Smooth muscle cell (in vitro differentiated cells): Measurements from ENCODE around the gene PARS2. TPM values are rescaled to one million over a fixed set of nuclear protein-coding genes. Genes with fewer than 3 reads are reported as not detected.

ENCODE experiments used
- DNase-seq: peaks from one replicate; lab custom pipeline; 2025; ENCODE audit not compliant: unreplicated experiment; lab: John Stamatoyannopoulos, UW
- H2AFZ ChIP-seq: fragments of 200-600 bp; sonication (generic); 2 replicates; pipeline ENCODE4 v1.6.0; 2016; ENCODE audit warnings: antibody characterized with exemption, low read depth, mild to moderate bottlenecking
- H3F3A ChIP-seq: fragments of 200-600 bp; sonication (generic); 2 replicates; pipeline ENCODE4 v1.6.0; 2017; ENCODE audit warnings: antibody characterized with exemption, low read depth
- H3K27ac ChIP-seq: fragments of 200-600 bp; sonication (generic); 2 replicates; pipeline ENCODE4 v1.5.1; 2016; ENCODE audit warnings: low read depth, mild to moderate bottlenecking
- H3K27me3 ChIP-seq: fragments of 200-600 bp; sonication (generic); 2 replicates; pipeline ENCODE4 v1.6.1; 2016; ENCODE audit warnings: low read depth, mild to moderate bottlenecking
- H3K36me3 ChIP-seq: fragments of 200-600 bp; sonication (generic); 2 replicates; pipeline ENCODE4 v1.5.1; 2016; ENCODE audit warnings: low read depth
- H3K4me1 ChIP-seq: fragments of 200-600 bp; sonication (generic); 2 replicates; pipeline ENCODE4 v1.5.1; 2016; ENCODE audit warnings: low read depth
- H3K4me2 ChIP-seq: fragments of 200-600 bp; sonication (generic); 2 replicates; pipeline ENCODE4 v1.6.0; 2016; ENCODE audit warnings: mild to moderate bottlenecking
- H3K4me3 ChIP-seq: fragments of 200-600 bp; sonication (generic); 2 replicates; pipeline ENCODE4 v1.5.1; 2016; ENCODE audit warnings: mild to moderate bottlenecking
- H3K79me2 ChIP-seq: fragments of 200-600 bp; sonication (generic); 2 replicates; pipeline ENCODE4 v1.6.0; 2016; ENCODE audit warnings: low read depth, mild to moderate bottlenecking
- H3K9ac ChIP-seq: fragments of 200-600 bp; sonication (generic); 2 replicates; pipeline ENCODE4 v1.6.0; 2016; ENCODE audit warnings: low read depth
- H3K9me3 ChIP-seq: fragments of 200-600 bp; sonication (generic); replicated peaks from 2 replicates; pipeline ENCODE4 v1.5.1; 2016; ENCODE audit warnings: low read depth
- H4K20me1 ChIP-seq: fragments of 200-600 bp; sonication (generic); 2 replicates; pipeline ENCODE4 v1.6.0; 2016; ENCODE audit warnings: low read depth
- CTCF ChIP-seq: fragments of 200-600 bp; sonication (generic); IDR thresholded peaks from 2 replicates; pipeline ENCODE4 v1.5.1; 2017; ENCODE audit warnings: borderline replicate concordance, mild to moderate bottlenecking, antibody characterized with exemption; ENCODE audit not compliant: insufficient read depth, poor library complexity, severe bottlenecking
- WGBS: methylation state at CpG from one replicate; pipeline ENCODE4 v1.1.7; 2016; ENCODE audit warnings: low lambda C conversion rate; 5-methylcytosine and 5-hydroxymethylcytosine counted together
- polyA plus RNA-seq: library from polyadenylated mRNA; unstranded; fragments of >200 nt; fragmentation: Nextera tagmentation; extraction: Ambion mirVana; gene quantifications from 2 replicates; pipeline ENCODE4 v1.2.1, GENCODE V29; 2016
- total RNA-seq: library from RNA; depleted of rRNA; stranded (reverse); fragments of >200 nt; gene quantifications from 2 replicates; pipeline ENCODE4 v1.2.3, GENCODE V29; 2014

Gene PARS2
- total and polyA plus RNA-seq, 2 experiments from 2014 or later, result 1.7 to 5.7 TPM

- DNase-seq, result no peak
- H3K4me2 ChIP-seq, result no peak overlapping the region
- H3K9ac ChIP-seq, result no peak overlapping the region
- no peaks in the 10 kb centered on the region for H3K4me1 ChIP-seq
- no peaks in the 10 kb centered on the region for H3F3A ChIP-seq
- no peak overlapping the region for H2AFZ ChIP-seq
- WGBS, result 49% methylated on average over 5 of the region's 5 CpGs
- H3K4me3 ChIP-seq, result no peak overlapping the region
- H3K27ac ChIP-seq, result no peak overlapping the region
- no peaks in the 10 kb centered on the region for H4K20me1 ChIP-seq
- no peaks in the 10 kb centered on the region for H3K9me3 ChIP-seq
- H3K27me3 ChIP-seq, result peaks cover 8% of the 10 kb centered on the region
- no peaks in the 10 kb centered on the region for H3K79me2 ChIP-seq
- H3K36me3 ChIP-seq, result no peaks in the 10 kb centered on the region
- TF ChIP-seq CTCF, result no peak
Measured at GRCh38 chr1:54788459-54788858, 24.1 kb upstream of the PARS2 start.

DNA sequence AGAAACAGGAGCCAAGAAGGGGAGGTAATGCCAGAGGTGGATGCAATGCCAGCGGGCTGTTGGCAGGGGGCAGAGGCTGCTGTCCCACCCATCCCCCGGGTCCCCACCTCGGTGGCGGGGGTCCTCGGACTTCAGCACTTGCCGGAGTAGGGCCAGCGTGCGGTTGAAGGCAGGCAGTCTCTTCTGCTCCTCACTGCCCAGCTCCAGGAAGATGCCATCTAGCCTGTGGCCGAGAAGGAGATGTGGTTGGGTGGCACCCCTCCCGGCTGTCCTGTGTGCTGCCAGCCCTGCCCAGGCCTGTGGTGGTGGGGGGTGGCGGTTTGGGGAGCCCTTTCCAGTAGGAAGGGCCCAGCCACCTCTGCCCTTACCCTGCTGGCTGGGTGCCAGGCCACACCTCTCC, 23.3 kb upstream of the PARS2 start:
- no peak overlapping the region for H3K9ac ChIP-seq
- H3K9me3 ChIP-seq, result no peaks in the 10 kb centered on the region
- no peaks in the 10 kb centered on the region for H3K79me2 ChIP-seq
- TF ChIP-seq CTCF, result no peak
- H3K4me1 ChIP-seq, result no peaks in the 10 kb centered on the region
- H4K20me1 ChIP-seq, result no peaks in the 10 kb centered on the region
- DNase-seq, result no peak
- H3K27me3 ChIP-seq, result peaks cover 15% of the 10 kb centered on the region
- H3K4me2 ChIP-seq, result no peak overlapping the region
- H3K27ac ChIP-seq, result no peak overlapping the region
- H3F3A ChIP-seq, result no peaks in the 10 kb centered on the region
- H2AFZ ChIP-seq, result no peak overlapping the region
- 94% methylated on average over 11 of the region's 11 CpGs for WGBS
- H3K4me3 ChIP-seq, result no peak overlapping the region
- H3K36me3 ChIP-seq, result no peaks in the 10 kb centered on the region

DNA sequence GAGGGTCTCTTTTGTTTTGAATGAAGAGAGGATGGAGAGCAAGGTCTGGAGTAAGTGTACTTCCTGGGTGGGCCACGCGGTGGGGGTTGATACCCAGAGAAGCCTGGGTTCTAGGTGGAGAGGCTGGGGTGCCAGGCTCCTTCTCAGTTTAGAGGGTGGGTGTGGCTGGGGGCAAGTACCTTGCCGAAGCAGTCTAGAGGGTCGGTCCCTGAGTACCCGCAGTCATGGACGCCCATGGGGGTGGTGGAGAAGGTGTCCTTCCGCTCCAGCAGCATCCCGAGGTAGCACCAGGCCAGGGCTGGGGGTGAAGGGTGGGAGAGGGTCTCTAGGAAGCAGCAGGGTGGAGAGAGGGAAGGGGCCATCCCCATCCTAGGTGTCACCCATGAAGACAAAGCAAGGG, 22.5 kb upstream of the PARS2 start:
- Histone ChIP-seq H3K9me3 (no peaks in the 10 kb centered on the region), H4K20me1 (no peaks in the 10 kb centered on the region), H3K36me3 (no peaks in the 10 kb centered on the region), H2AFZ (no peak overlapping the region), H3F3A (no peaks in the 10 kb centered on the region), H3K27me3 (peaks cover 23% of the 10 kb centered on the region), H3K4me1 (no peaks in the 10 kb centered on the region), H3K27ac (no peak overlapping the region), H3K9ac (no peak overlapping the region), H3K79me2 (no peaks in the 10 kb centered on the region), H3K4me2 (no peak overlapping the region), H3K4me3 (no peak overlapping the region)
- 91% methylated on average over 7 of the region's 8 CpGs for WGBS
- TF ChIP-seq CTCF, result no peak
- DNase-seq, result no peak

GRCh38 chr1:54784066-54784465, 19.7 kb upstream of the PARS2 start:
- Histone ChIP-seq H4K20me1 (no peaks in the 10 kb centered on the region), H3K27me3 (peaks cover 39% of the 10 kb centered on the region), H3K9ac (no peak overlapping the region), H3K4me2 (no peak overlapping the region), H3K4me1 (no peaks in the 10 kb centered on the region), H3K79me2 (no peaks in the 10 kb centered on the region), H3F3A (no peaks in the 10 kb centered on the region), H3K4me3 (no peak overlapping the region), H2AFZ (no peak overlapping the region), H3K9me3 (no peaks in the 10 kb centered on the region), H3K27ac (no peak overlapping the region), H3K36me3 (no peaks in the 10 kb centered on the region)
- DNase-seq, result no peak
- WGBS, result 92% methylated on average over 2 of the region's 2 CpGs
- TF ChIP-seq CTCF, result no peak
